SH-SY5Y (cell line): ENCODE data around the gene NEK6.

Experiments used
- GATA2 ChIP-seq: IDR thresholded peaks from 2 replicates; pipeline ENCODE4 v1.6.1; 2011; ENCODE audit warnings: mild to moderate bottlenecking, low read depth, low read length
- GATA3 ChIP-seq: IDR thresholded peaks from 2 replicates; pipeline ENCODE4 v1.6.1; 2011; ENCODE audit warnings: low read depth, mild to moderate bottlenecking, low read length, moderate library complexity

The NEK6 gene

GRCh38 chr9:124390794-124391658, 133.3 kb downstream of the NEK6 start:
- no peak for TF ChIP-seq GATA3
- TF ChIP-seq GATA2 = 0 out of 2 replicates have a peak, but pooled peaks have one; percentile 8

GRCh38 chr9:124392254-124392870, 134.6 kb downstream of the NEK6 start:
- no peak for TF ChIP-seq GATA3
- TF ChIP-seq GATA2 = no peak

GRCh38 chr9:124392871-124393460, 135.2 kb downstream of the NEK6 start:
- TF ChIP-seq GATA2 (peak; percentile 72), GATA3 (no peak)

GRCh38 chr9:124394167-124394566, 136.4 kb downstream of the NEK6 start:
- no peak for TF ChIP-seq GATA2
- TF ChIP-seq GATA3 = no peak

DNA sequence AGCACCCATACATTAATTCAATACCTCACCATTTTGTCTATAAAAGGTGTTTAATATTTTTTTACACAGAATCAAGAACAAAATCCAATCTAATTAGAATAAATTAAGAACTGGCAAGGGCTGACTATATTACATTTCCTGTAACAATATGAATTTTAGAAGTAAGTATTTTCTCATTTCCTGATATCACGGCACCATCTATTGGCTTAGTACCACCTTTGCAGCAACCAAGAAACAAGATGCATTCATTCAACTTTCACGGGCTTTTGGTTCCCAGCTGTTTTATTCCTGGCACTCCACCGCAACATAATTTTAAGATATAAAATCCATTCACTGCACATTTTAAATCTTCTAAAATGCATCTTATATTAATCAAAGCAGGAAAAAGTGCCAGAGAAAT, 136.8 kb downstream of the NEK6 start:
- TF ChIP-seq GATA3 = no peak
- TF ChIP-seq GATA2 = no peak

DNA sequence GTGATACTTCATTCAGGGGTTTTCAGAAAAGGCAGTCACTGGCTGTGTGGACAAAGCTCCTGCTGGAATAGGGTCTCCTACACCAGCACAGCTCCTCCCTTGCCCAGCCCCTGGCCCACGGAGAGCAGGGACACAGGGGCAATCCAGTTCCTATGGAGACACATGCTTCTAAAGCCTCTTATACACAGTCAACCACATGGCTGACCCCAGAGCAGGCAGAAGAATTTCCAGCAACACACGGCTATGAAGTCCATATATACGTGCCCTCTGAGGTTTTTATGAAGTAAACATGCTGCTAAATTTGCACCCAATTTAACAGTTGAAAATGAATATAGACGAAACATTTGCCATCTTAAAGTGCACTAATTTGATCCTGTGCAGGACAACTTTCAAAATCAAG, 138.1 kb downstream of the NEK6 start:
- no peak for TF ChIP-seq GATA2
- no peak for TF ChIP-seq GATA3

- TF ChIP-seq GATA3 = no peak
- TF ChIP-seq GATA2 = no peak
These were observed 140.6 kb downstream of the NEK6 start for GRCh38 chr9:124398191-124398935.

- TF ChIP-seq GATA2 = no peak
- no peak for TF ChIP-seq GATA3
These were observed 141.7 kb downstream of the NEK6 start for GRCh38 chr9:124399323-124399967.

GRCh38 chr9:124399968-124400940, 142.5 kb downstream of the NEK6 start:
- TF ChIP-seq GATA3 (no peak), GATA2 (no peak)
